ENCODE measurements around the gene PKMYT1.

DNA sequence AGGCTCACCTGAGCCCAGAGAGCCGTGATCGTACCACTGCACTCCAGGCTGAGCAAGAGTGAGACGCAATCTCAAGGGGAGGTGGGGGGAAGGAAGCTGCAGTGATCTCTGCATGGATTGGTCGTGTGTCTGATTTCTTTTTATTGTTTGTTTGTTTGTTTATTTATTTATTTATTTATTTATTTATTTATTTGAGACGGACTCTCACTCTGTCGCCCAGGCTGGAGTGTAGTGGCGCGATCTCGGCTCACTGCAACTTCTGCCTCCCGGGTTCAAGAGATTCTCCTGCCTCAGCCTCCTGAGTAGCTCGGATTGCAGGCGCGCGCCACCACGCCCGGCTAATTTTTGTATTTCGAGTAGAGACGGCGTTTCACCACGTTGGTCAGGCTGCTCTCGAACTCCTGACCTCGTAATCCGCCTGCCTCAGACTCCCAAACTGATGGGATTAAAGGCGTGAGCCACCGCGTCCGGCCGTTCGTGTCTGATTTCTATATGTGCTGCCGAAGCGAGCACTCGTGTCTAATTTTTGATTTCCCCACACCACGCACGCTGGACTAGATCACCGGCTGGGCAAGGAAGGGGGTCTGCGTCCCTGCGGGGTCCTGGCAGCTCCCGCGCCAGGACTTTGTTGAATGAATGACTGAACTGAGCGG is 39.5 kb upstream of the PKMYT1 start:
- TF ChIP-seq FOXM1 (IDR thresholded peaks at IDR 0.05; ENCODE audit: borderline replicate concordance) (no peak), ELF4 (IDR thresholded peaks at IDR 0.05) (no peak), TARDBP (IDR thresholded peaks at IDR 0.05) (no peak), SP1 (IDR thresholded peaks at IDR 0.05) (no peak), CTBP1 (IDR thresholded peaks at IDR 0.05; ENCODE audit: borderline replicate concordance) (no peak), FOXK2 (IDR thresholded peaks at IDR 0.05) (no peak), BHLHE40 (IDR thresholded peaks at IDR 0.05; ENCODE audit: borderline replicate concordance) (no peak), L3MBTL2 (conservative IDR thresholded peaks at IDR 0.05) (no peak), HDGF (IDR thresholded peaks at IDR 0.05; ENCODE audit: borderline replicate concordance) (no peak), FOXA1 (IDR thresholded peaks at IDR 0.05) (no peak)

Measured in HEK293T (cell line).